ENCODE measurements around the gene PDZRN3.

- TF ChIP-seq TAF1 (IDR thresholded peaks at IDR 0.05; ENCODE audit: borderline replicate concordance, insufficient read depth, low read length) (no peak), POLR2AphosphoS5 (IDR thresholded peaks at IDR 0.05; ENCODE audit: low read depth, low read length) (no peak), SIN3A (IDR thresholded peaks at IDR 0.05; ENCODE audit: borderline replicate concordance, insufficient read depth, low read length) (no peak)
- TF ChIP-seq, protein P1, sequence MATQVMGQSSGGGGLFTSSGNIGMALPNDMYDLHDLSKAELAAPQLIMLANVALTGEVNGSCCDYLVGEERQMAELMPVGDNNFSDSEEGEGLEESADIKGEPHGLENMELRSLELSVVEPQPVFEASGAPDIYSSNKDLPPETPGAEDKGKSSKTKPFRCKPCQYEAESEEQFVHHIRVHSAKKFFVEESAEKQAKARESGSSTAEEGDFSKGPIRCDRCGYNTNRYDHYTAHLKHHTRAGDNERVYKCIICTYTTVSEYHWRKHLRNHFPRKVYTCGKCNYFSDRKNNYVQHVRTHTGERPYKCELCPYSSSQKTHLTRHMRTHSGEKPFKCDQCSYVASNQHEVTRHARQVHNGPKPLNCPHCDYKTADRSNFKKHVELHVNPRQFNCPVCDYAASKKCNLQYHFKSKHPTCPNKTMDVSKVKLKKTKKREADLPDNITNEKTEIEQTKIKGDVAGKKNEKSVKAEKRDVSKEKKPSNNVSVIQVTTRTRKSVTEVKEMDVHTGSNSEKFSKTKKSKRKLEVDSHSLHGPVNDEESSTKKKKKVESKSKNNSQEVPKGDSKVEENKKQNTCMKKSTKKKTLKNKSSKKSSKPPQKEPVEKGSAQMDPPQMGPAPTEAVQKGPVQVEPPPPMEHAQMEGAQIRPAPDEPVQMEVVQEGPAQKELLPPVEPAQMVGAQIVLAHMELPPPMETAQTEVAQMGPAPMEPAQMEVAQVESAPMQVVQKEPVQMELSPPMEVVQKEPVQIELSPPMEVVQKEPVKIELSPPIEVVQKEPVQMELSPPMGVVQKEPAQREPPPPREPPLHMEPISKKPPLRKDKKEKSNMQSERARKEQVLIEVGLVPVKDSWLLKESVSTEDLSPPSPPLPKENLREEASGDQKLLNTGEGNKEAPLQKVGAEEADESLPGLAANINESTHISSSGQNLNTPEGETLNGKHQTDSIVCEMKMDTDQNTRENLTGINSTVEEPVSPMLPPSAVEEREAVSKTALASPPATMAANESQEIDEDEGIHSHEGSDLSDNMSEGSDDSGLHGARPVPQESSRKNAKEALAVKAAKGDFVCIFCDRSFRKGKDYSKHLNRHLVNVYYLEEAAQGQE (IDR thresholded peaks at IDR 0.05; ENCODE audit: insufficient read depth in 1 of 2, low read depth in 2 of 2, low read length in 2 of 2): no peak
These were observed 158.8 kb downstream of the PDZRN3 start for GRCh38 chr3:73465926-73466325.
